Breast epithelium (tissue), 4 donors: ENCODE measurements around the gene SNX9. TPM values are rescaled to one million over a fixed set of nuclear protein-coding genes. Genes with fewer than 3 reads are reported as not detected.

Experiments used
- DNase-seq, 2 donors: peaks; one replicate each; pipeline ENCODE4 v3.0.0-alpha.2; 2019; ENCODE audit warnings: low spot score in 2 of 2
- H3K27ac ChIP-seq, 2 donors: fragments of 200-600 bp; sonication (generic) in 1 of 2; one replicate each; pipeline ENCODE4 v1.5.1; 2016 to 2019; ENCODE audit warnings: mild to moderate bottlenecking in 1 of 2
- H3K27me3 ChIP-seq, 2 donors: fragments of 200-600 bp; sonication (generic) in 1 of 2; one replicate each; pipeline versions ENCODE4 v1.5.1 to v1.6.0; 2017 to 2019; ENCODE audit warnings: control low read depth in 1 of 2, mild to moderate bottlenecking in 1 of 2
- H3K36me3 ChIP-seq: fragments of 200-600 bp; one replicate; pipeline ENCODE4 v1.5.1; 2019
- H3K4me1 ChIP-seq, 2 donors: fragments of 200-600 bp; sonication (generic); one replicate each; pipeline ENCODE4 v1.5.1; 2016 to 2019; ENCODE audit warnings: control low read depth in 1 of 2
- H3K4me3 ChIP-seq, 3 donors: fragments of 200-600 bp; sonication (generic); 1 replicate in 2 of 3; 2 replicates in 1 of 3; pipeline ENCODE4 v1.5.1; 2016 to 2019; ENCODE audit warnings: mild to moderate bottlenecking in 3 of 3, moderate library complexity in 2 of 3
- H3K9me3 ChIP-seq, 2 donors: fragments of 200-600 bp; sonication (generic) in 1 of 2; one replicate each; pipeline ENCODE4 v1.5.1; 2016 to 2019; ENCODE audit warnings: control low read depth in 1 of 2
- POLR2A ChIP-seq: fragments of 450-650 bp; IDR thresholded peaks from one replicate; pipeline ENCODE4 v1.6.1; 2016; ENCODE audit warnings: antibody characterized with exemption, mild to moderate bottlenecking, moderate library complexity
- POLR2AphosphoS5 ChIP-seq, 3 donors: sonication (generic); formaldehyde crosslinking; IDR thresholded peaks; one replicate each; pipeline ENCODE4 v1.6.1; 2017; ENCODE audit warnings: antibody characterized with exemption in 3 of 3
- intact Hi-C: fragments of 100-400 bp; cut with DNase I; formaldehyde crosslinking; loops from one replicate; pipeline ENCODE4 v1.15.1; 2023; ENCODE audit warnings: low total_unique reads
- total RNA-seq, 3 donors: library from RNA; depleted of rRNA; stranded (reverse); fragments of >200 nt; gene quantifications; one replicate each; pipeline ENCODE4 v1.1.0, GENCODE V29; 2016
- TF ChIP-seq, protein P1 (sequence below), 3 donors: fragments of 450-650 bp; IDR thresholded peaks; one replicate each; pipeline ENCODE4 v1.5.1; 2016 to 2017; ENCODE audit warnings: antibody characterized with exemption in 3 of 3, mild to moderate bottlenecking in 3 of 3, moderate library complexity in 3 of 3

SNX9 gene
- total RNA-seq, 3 donors from 2014 or later: 61.6 to 83.2 (median 75.7) TPM

DNA sequence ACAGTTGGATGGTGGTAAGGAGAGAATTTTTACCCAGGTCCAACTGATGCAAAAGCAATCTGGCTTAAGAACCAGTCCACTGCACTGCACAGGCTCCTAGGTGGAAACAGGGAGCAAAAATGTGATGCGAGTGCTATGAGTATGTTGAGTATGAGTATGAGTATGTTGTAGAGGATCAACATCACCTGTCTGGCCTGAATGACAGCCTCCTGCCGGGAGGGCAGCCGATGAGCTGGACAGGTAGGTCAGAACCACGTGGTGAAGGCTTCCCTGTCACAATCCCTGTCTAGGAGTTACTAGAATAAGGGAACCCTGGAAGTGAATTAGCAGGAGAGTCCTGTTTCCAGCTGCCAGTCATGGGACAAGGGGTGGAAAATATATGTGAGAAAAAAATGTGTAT, 44.3 kb upstream of the SNX9 start:
- Histone ChIP-seq H3K4me3 (no peak overlapping the region), H3K27ac (no peak overlapping the region), H3K27me3 (no peaks in the 10 kb centered on the region), H3K4me1 (no peaks in the 10 kb centered on the region), H3K36me3 (no peaks in the 10 kb centered on the region), H3K9me3 (no peaks in the 10 kb centered on the region)
- no peak for TF ChIP-seq POLR2AphosphoS5 (IDR thresholded peaks at IDR 0.05)
- TF ChIP-seq, protein P1, sequence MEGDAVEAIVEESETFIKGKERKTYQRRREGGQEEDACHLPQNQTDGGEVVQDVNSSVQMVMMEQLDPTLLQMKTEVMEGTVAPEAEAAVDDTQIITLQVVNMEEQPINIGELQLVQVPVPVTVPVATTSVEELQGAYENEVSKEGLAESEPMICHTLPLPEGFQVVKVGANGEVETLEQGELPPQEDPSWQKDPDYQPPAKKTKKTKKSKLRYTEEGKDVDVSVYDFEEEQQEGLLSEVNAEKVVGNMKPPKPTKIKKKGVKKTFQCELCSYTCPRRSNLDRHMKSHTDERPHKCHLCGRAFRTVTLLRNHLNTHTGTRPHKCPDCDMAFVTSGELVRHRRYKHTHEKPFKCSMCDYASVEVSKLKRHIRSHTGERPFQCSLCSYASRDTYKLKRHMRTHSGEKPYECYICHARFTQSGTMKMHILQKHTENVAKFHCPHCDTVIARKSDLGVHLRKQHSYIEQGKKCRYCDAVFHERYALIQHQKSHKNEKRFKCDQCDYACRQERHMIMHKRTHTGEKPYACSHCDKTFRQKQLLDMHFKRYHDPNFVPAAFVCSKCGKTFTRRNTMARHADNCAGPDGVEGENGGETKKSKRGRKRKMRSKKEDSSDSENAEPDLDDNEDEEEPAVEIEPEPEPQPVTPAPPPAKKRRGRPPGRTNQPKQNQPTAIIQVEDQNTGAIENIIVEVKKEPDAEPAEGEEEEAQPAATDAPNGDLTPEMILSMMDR (IDR thresholded peaks at IDR 0.05): no peak
- no peak for TF ChIP-seq POLR2A
- no peak for DNase-seq
- intact Hi-C loops: no loop called here

DNA sequence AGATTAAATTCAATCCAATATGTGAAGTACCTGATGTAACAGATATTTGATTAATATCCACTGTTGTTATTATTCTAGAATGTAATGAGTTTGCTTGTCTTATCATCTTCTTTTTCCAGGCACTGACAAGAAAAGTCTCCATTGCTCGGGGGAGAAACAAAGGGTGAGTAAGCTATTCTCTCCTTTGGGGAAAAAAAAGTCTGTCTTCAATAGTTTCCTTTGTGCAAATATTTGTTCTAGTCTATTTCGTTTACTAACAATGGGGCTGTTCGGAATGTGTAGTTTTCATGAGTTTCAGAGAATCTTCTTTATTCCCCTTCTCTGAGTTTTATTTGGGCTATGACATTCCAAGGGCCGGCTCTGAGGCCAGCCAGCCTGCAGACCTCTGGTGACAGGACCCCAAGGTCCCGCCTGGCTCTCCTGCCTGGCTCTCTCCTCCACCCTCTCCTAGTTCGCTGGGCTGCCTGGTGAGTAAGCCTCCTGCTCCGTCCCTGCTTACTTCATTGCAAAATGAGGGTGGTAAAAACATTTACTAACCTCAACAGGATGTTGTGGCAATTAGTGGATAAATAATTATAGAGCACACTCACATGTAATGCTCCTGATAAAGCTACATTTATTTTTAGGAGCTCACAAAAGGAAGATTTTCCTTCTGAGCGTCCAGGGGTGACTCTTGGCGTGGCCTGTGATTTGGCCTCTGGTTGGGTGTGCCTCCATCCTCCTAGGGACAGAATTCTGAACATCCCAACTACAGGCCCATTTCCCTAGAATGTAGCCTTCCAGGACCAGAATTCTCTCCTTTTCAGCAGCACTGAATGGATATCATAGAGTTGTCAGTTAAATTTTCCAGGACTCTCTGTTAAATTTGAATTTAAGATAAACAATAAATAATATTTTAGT, 43.1 kb upstream of the SNX9 start:
- no peak overlapping the region for H3K27ac ChIP-seq
- TF ChIP-seq, protein P1 (IDR thresholded peaks at IDR 0.05): no peak
- no peak for TF ChIP-seq POLR2AphosphoS5 (IDR thresholded peaks at IDR 0.05)
- TF ChIP-seq POLR2A: no peak
- no peak overlapping the region for H3K4me3 ChIP-seq
- intact Hi-C loops: no loop called here
- no peak for DNase-seq
- no peaks in the 10 kb centered on the region for H3K9me3 ChIP-seq
- H3K27me3 ChIP-seq: no peaks in the 10 kb centered on the region
- no peaks in the 10 kb centered on the region for H3K4me1 ChIP-seq
- no peaks in the 10 kb centered on the region for H3K36me3 ChIP-seq

DNA sequence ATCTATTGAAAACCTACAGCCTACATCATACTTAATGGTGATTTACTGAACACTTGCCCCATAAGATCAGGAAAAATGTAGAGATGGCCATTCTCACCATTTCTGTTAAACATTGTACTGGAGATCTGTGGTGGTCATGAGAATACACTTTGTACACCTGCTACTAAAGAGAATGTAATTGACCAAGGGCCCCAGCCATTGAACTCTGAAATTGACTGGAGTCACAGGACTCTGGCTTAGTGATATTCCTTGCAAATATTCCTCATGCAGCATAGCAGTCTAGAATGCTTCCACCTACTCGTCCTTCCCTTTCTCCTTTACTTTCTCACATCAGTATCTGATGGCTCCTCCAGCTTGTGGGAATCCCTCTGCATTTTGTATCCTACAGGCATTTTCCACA, 37.4 kb upstream of the SNX9 start:
- no peak overlapping the region for H3K4me3 ChIP-seq
- no peaks in the 10 kb centered on the region for H3K36me3 ChIP-seq
- H3K27me3 ChIP-seq: no peaks in the 10 kb centered on the region
- TF ChIP-seq POLR2A (no peak), POLR2AphosphoS5 (IDR thresholded peaks at IDR 0.05) (no peak)
- TF ChIP-seq, protein P1 (IDR thresholded peaks at IDR 0.05): no peak
- no peaks in the 10 kb centered on the region for H3K9me3 ChIP-seq
- intact Hi-C loops: no loop called here
- peaks cover 0 to under 1% of the 10 kb centered on the region in 2 donors for H3K4me1 ChIP-seq
- DNase-seq: no peak
- no peak overlapping the region for H3K27ac ChIP-seq

DNA sequence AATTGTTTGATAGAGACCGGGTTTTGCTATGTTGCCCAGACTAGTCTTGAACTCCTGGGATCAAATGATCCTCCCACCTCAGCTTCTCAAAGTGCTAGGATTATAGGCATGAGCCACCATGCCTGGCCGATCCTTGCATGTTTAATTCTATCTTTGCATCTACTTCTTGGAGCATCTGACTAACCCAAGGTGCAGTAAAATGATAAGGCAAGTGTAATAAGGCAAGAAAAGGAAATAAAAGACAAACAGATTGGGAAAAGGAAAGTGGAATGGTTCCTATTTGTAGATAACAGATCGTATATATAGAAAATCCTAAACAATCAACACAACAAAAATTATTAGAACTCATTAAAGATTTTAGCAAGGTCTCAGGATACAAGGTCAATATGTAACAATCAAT, 36.8 kb upstream of the SNX9 start:
- Histone ChIP-seq H3K36me3 (no peaks in the 10 kb centered on the region), H3K27me3 (no peaks in the 10 kb centered on the region), H3K4me1 (peaks cover 0 to 6% of the 10 kb centered on the region in 2 donors), H3K27ac (no peak overlapping the region), H3K9me3 (no peaks in the 10 kb centered on the region), H3K4me3 (no peak overlapping the region)
- intact Hi-C loops: no loop called here
- DNase-seq: no peak
- TF ChIP-seq POLR2A (no peak), POLR2AphosphoS5 (IDR thresholded peaks at IDR 0.05) (no peak)
- TF ChIP-seq, protein P1 (IDR thresholded peaks at IDR 0.05): no peak

DNA sequence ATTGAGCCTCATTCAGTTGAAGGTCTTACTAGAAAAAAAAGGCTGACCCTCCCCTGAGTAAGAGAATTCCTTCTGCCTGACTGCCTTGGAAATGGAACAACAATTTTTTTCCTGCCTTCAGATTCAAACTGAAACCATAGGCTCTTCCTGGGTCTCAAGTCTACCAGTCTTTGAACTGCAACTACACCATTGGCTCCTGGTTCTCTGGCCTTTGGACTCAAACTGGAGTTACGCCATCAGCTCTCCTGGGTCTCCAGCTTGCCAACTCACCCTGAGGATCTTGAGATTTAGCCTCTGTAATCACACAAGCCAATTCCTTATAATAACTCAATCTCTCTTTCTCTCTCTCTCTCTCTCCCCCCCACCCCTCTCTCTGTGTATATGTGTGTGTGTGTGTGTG, 36.0 kb upstream of the SNX9 start:
- TF ChIP-seq POLR2AphosphoS5 (IDR thresholded peaks at IDR 0.05) (no peak), POLR2A (no peak)
- TF ChIP-seq, protein P1 (IDR thresholded peaks at IDR 0.05): no peak
- no peaks in the 10 kb centered on the region for H3K27me3 ChIP-seq
- H3K9me3 ChIP-seq: no peaks in the 10 kb centered on the region
- no peak overlapping the region for H3K27ac ChIP-seq
- intact Hi-C loops: no loop called here
- no peaks in the 10 kb centered on the region for H3K36me3 ChIP-seq
- no peak overlapping the region for H3K4me3 ChIP-seq
- no peak for DNase-seq
- peaks cover 0 to 11% of the 10 kb centered on the region in 2 donors for H3K4me1 ChIP-seq
